ENCODE data around the gene B4GALNT2. TPM values are rescaled to one million over a fixed set of nuclear protein-coding genes. Genes with fewer than 3 reads are reported as not detected.

B4GALNT2 gene
- total and polyA plus RNA-seq, 2 of the 8 experiments (the other 6 are each of a cell fraction or from before 2014, with no cell fraction given) = not detected

DNA sequence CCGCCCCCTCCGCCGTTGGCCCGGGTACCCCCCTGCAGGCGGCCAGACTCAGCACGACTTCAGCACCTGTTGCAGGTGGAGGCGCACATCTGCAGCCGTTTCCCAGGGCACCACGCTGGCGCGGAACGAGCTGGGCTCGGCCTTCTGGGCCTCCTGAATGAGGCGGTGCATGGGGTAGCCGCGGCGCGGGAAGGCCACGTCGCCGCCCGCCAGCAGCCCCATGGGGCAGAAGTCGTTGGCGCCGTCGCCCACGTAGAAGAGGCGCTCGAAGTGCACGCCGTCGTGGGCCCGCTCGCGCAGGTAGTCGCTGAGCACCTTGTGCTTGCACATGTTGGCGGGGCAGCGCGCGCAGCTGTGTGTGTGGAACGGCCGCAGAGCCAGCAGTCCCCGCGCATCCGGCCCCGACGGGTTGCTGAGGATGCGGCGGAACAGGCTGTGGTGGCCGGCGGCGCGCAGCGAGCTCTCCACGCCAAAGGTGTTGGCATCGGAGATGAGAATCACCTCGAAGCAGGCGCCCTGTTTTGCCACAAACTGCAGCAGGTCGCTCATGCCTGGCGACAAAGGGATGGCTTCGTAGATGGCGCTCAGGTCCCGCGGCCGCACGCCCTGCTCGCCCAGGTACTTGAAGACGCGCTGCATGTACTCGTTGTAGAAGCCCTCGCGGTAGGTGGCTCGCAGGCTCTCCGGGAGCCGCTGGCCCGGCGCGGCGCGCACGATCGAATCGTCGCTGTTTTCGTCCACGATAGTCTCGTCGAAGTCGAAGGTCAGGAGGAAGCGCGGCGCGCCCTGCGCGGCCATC lies 91.8 kb downstream of the B4GALNT2 start:
- peaks cover 17% of the 10 kb centered on the region; the same call in 1 of the 2 replicates for H3K23me2 ChIP-seq (ENCODE audit: low read depth, low read length)
- POLR2A ChIA-PET (ENCODE audit: partially characterized antibody) = interaction anchor here (0.5 to 2.6 kb wide), 6 partner anchors 16 to 272 kb away, joined by 3 to 13 read pairs (median 4); no protein-coding TSS in a partner anchor
- peak overlapping the region; percentile 90; the same call in 1 of the 2 replicates for H2BK12ac ChIP-seq (ENCODE audit: low read depth, low read length)
- peak overlapping the region in 2 of 4 experiments; percentile 45 to 52; a peak in 4 of 7 replicates for H3K9ac ChIP-seq (replicated peaks in 1 of 4; ENCODE audit: extremely low read depth in 1 of 4, low read depth in 3 of 4, low read length in 3 of 4)
- H3K79me1 ChIP-seq (ENCODE audit: low read depth, low read length) = no peaks in the 10 kb centered on the region
- WGBS, 2 experiments (ENCODE audit: extremely low coverage in 1 of 2, insufficient coverage in 1 of 2, insufficient read length in 1 of 2, insufficient replicate concordance in 2 of 2, low coverage in 1 of 2, low lambda C conversion rate in 2 of 2, missing lambda C conversion rate in 1 of 2) = 4% methylated on average over 59 of the region's 95 CpGs; no CpG with 5 or more reads in 1 of the 2 experiments
- DNase-seq (ENCODE audit: low read depth in 1 of 2, low spot score in 2 of 2) (peak in 1 of 2 experiments; percentile 78), FAIRE-seq (no peak)
- no peak overlapping the region for H2AK5ac ChIP-seq (ENCODE audit: low read depth, low read length)
- H4K5ac ChIP-seq (ENCODE audit: insufficient read length, low read depth, low read length) = peak overlapping the region; percentile 22
- no peaks in the 10 kb centered on the region for H3K79me2 ChIP-seq (ENCODE audit: control insufficient read depth in 1 of 2, insufficient read depth in 2 of 2, low read length in 2 of 2)
- H4K91ac ChIP-seq (replicated peaks; ENCODE audit: insufficient read length, low read length) = peak overlapping the region; percentile 29
- peak overlapping the region; percentile 66; the same call in 1 of the 2 replicates for H2AFZ ChIP-seq (ENCODE audit: low read length)
- H2BK20ac ChIP-seq (ENCODE audit: low read length) = peak overlapping the region; percentile 61; the same call in 1 of the 2 replicates
- peaks cover 0 to 8% (median 6%) of the 10 kb centered on the region in 4 experiments; a peak in 4 of 7 replicates for H3K4me1 ChIP-seq (replicated peaks in 1 of 4; ENCODE audit: control insufficient read depth in 3 of 4, insufficient read depth in 4 of 4, low read length in 3 of 4)
- H3K18ac ChIP-seq (ENCODE audit: extremely low read depth, low read length) = peak overlapping the region; percentile 68
- H3K23ac ChIP-seq (ENCODE audit: insufficient read length) = no peak overlapping the region
- no peak overlapping the region for H2BK120ac ChIP-seq (replicated peaks; ENCODE audit: low read depth, low read length)
- peaks cover 0 to 3% of the 10 kb centered on the region in 2 experiments for H4K20me1 ChIP-seq (replicated peaks in 1 of 2; ENCODE audit: control insufficient read depth in 1 of 2, insufficient read depth in 2 of 2, low read length in 2 of 2)
- no peak overlapping the region for H3K4ac ChIP-seq (replicated peaks; ENCODE audit: insufficient read length, low read depth, low read length)
- H3K27ac ChIP-seq (ENCODE audit: low read depth, low read length) = no peak overlapping the region
- peak overlapping the region; percentile 15; the same call in 1 of the 2 replicates for H2BK5ac ChIP-seq (ENCODE audit: low read depth, low read length)
- no peaks in the 10 kb centered on the region for H3K36me3 ChIP-seq (ENCODE audit: control insufficient read depth in 2 of 4, insufficient read depth in 4 of 4, low read length in 3 of 4)
- peak overlapping the region; percentile 78 to 95 for H3K4me2 ChIP-seq (ENCODE audit: insufficient read depth in 1 of 2, low read depth in 2 of 2, low read length in 2 of 2)
- H2BK15ac ChIP-seq (ENCODE audit: low read length) = peak overlapping the region; percentile 81; the same call in 1 of the 2 replicates
- peaks cover 19 to 60% (median 47%) of the 10 kb centered on the region in 4 experiments for H3K27me3 ChIP-seq (replicated peaks in 1 of 4; ENCODE audit: control insufficient read depth in 3 of 4, extremely low read depth in 1 of 4, insufficient read depth in 3 of 4, low read length in 3 of 4)
- H3K56ac ChIP-seq (replicated peaks; ENCODE audit: insufficient read length, low read depth, low read length) = no peak overlapping the region
- H4K8ac ChIP-seq (ENCODE audit: extremely low read depth, insufficient read depth, low read length) = peak overlapping the region; percentile 87
- CTCF ChIA-PET (ENCODE audit: partially characterized antibody) = interaction anchor here (0.6 to 6.5 kb wide), 26 partner anchors 10 to 1962 kb away, joined by 3 to 43 read pairs (median 4); no protein-coding TSS in a partner anchor
- H3K4me3 ChIP-seq (ENCODE audit: extremely low read depth in 1 of 4, insufficient read depth in 2 of 4, low read depth in 3 of 4, low read length in 4 of 4) = peak overlapping the region; percentile 34 to 63 (median 55)
- no peak overlapping the region for H3K14ac ChIP-seq (ENCODE audit: insufficient read length)
- H3K9me3 ChIP-seq (ENCODE audit: insufficient read depth in 2 of 2, low read depth in 1 of 2, low read length in 1 of 2) = no peaks in the 10 kb centered on the region
- TF ChIP-seq JUND (IDR thresholded peaks at IDR 0.05; ENCODE audit: low read length) (no peak), TBP (IDR thresholded peaks at IDR 0.05; ENCODE audit: low read depth, low read length) (no peak), SIRT6 (IDR thresholded peaks at IDR 0.05; ENCODE audit: low read length) (no peak), SUZ12 (IDR thresholded peaks at IDR 0.05; ENCODE audit: low read length) (peak; percentile 90), YY1 (IDR thresholded peaks at IDR 0.05; ENCODE audit: low read depth, low read length) (no peak), KDM1A (IDR thresholded peaks at IDR 0.05; ENCODE audit: borderline replicate concordance, low read length) (peak; percentile 3; the same call in 1 of the 2 replicates), CHD2 (IDR thresholded peaks at IDR 0.05; ENCODE audit: low read length) (no peak), RAD21 (IDR thresholded peaks at IDR 0.05 in 1 of 2, conservative IDR thresholded peaks at IDR 0.05 in 1 of 2; ENCODE audit: low read depth in 2 of 2, low read length in 2 of 2) (no peak), TAF7 (optimal IDR thresholded peaks at IDR 0.05; ENCODE audit: borderline replicate concordance, low read depth, low read length) (no peak), SRF (IDR thresholded peaks at IDR 0.05; ENCODE audit: low read depth, low read length) (no peak), EZH2 (IDR thresholded peaks at IDR 0.05; ENCODE audit: low read depth, low read length, severe bottlenecking) (peak; percentile 85)
